ENCODE results near the gene ATP1B4. TPM values are rescaled to one million over a fixed set of nuclear protein-coding genes. Genes with fewer than 3 reads are reported as not detected.

The ATP1B4 gene
- not detected for total RNA-seq
- polyA plus RNA-seq = not detected
- long read RNA-seq, donor 1 = 0 reads
- long read RNA-seq, donor 2 = 0 reads
- long read RNA-seq, donor 3 = 0 reads
- long read RNA-seq, donor 4 = 0 reads
- long read RNA-seq, donor 5 = 0 reads

DNA sequence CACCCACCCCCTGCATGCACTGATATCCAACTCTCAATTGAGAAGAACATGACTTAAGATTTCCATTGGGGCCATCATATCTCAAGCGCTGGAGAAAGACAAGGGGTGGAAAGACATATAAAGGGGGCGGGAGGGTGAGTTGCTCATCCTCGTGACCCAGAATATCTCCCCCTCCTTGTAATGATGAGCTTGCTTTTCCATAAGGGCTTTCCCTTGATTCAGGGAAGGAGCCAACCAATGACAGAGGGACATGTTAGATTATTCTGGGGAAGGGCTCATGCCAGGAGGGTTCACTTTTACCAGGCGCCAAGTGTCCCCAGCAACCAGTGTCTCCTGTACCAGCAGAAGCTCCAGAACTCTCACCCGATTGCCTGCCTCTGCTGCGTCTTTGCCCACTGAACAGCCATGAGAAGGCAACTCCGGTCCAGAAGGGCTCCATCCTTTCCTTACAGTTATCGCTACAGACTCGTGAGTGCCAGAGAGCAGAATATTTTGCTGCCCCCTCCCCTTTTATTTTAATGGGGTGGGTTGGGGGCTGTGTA lies at the start of gene ATP1B4:
Gene ATP1B4 (plus strand): TSS at position 326 of the 542 bp plus-strand sequence. CDS start 80 bp downstream, at position 406.
- no peaks in the 10 kb centered on the region for H3K36me3 ChIP-seq (ENCODE audit: control insufficient read depth in 4 of 4, insufficient read depth in 4 of 4, low read length in 4 of 4)
- TF ChIP-seq, protein P1, sequence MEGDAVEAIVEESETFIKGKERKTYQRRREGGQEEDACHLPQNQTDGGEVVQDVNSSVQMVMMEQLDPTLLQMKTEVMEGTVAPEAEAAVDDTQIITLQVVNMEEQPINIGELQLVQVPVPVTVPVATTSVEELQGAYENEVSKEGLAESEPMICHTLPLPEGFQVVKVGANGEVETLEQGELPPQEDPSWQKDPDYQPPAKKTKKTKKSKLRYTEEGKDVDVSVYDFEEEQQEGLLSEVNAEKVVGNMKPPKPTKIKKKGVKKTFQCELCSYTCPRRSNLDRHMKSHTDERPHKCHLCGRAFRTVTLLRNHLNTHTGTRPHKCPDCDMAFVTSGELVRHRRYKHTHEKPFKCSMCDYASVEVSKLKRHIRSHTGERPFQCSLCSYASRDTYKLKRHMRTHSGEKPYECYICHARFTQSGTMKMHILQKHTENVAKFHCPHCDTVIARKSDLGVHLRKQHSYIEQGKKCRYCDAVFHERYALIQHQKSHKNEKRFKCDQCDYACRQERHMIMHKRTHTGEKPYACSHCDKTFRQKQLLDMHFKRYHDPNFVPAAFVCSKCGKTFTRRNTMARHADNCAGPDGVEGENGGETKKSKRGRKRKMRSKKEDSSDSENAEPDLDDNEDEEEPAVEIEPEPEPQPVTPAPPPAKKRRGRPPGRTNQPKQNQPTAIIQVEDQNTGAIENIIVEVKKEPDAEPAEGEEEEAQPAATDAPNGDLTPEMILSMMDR (IDR thresholded peaks at IDR 0.05; ENCODE audit: control extremely low read depth, extremely low read depth) = no peak
- H3K27ac ChIP-seq (ENCODE audit: low read depth in 1 of 2, low read length in 1 of 2) = no peak within 1 kb of the TSS
- H3K4me1 ChIP-seq (ENCODE audit: control insufficient read depth in 5 of 5, insufficient read depth in 5 of 5, low read length in 5 of 5) = peaks cover 0 to 5% (median 0%) of the 10 kb centered on the region in 5 donors
- peaks cover 0 to 1% (median 0%) of the 10 kb centered on the region in 4 donors for H3K9me3 ChIP-seq (ENCODE audit: control insufficient read depth in 4 of 4, insufficient read depth in 3 of 4, low read length in 3 of 4)
- ATAC-seq (ENCODE audit: insufficient read depth, low FRiP score) = no peak
- no peak for DNase-seq
- H3K4me3 ChIP-seq = no peak within 1 kb of the TSS
- no peak within 1 kb of the TSS for H3K9ac ChIP-seq (ENCODE audit: insufficient read depth in 1 of 2, low read length in 2 of 2)
- H3K27me3 ChIP-seq (ENCODE audit: control insufficient read depth in 3 of 3, insufficient read depth in 3 of 3, low read length in 2 of 3) = no peaks in the 10 kb centered on the region
- 85 to 92% methylated on average over 9 of the region's 9 CpGs for WGBS, 2 donors

DNA sequence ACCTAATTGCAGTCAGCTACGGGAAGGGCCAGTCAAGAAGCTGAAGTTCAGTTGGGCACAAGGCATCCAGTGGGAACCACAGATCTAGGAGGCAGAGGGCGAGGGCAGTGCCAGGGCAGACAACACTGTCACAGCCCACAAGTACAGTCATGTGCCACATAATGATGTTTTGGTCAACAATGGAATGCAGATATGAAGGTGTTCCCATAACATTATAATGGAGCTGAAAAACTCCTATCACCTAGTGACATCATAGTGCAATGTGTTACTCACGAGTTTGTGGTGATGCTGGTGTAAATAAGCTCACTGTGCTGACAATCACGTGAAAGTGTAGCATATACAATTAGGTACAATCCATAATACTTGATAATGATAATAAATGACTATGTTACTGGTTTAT lies 46.1 kb upstream of the ATP1B4 start:
- H3K27me3 ChIP-seq (ENCODE audit: control insufficient read depth in 3 of 3, insufficient read depth in 3 of 3, low read length in 2 of 3) = peaks cover 0 to 41% (median 35%) of the 10 kb centered on the region in 3 donors
- 37 to 67% methylated on average over 4 of the region's 4 CpGs for WGBS, 2 donors
- H3K9me3 ChIP-seq (ENCODE audit: control insufficient read depth in 4 of 4, insufficient read depth in 3 of 4, low read length in 3 of 4) = peaks cover 0 to 1% (median 0%) of the 10 kb centered on the region in 4 donors
- H3K4me1 ChIP-seq (ENCODE audit: control insufficient read depth in 5 of 5, insufficient read depth in 5 of 5, low read length in 5 of 5) = peaks cover 0 to 4% (median 0%) of the 10 kb centered on the region in 5 donors
- TF ChIP-seq, protein P1 (IDR thresholded peaks at IDR 0.05; ENCODE audit: control extremely low read depth, extremely low read depth) = no peak
- no peak overlapping the region for H3K9ac ChIP-seq (ENCODE audit: insufficient read depth in 1 of 2, low read length in 2 of 2)
- DNase-seq = no peak
- no peak overlapping the region for H3K4me3 ChIP-seq
- no peaks in the 10 kb centered on the region for H3K36me3 ChIP-seq (ENCODE audit: control insufficient read depth in 4 of 4, insufficient read depth in 4 of 4, low read length in 4 of 4)
- ATAC-seq (ENCODE audit: insufficient read depth, low FRiP score) = no peak
- H3K27ac ChIP-seq (ENCODE audit: low read depth in 1 of 2, low read length in 1 of 2) = no peak overlapping the region

DNA sequence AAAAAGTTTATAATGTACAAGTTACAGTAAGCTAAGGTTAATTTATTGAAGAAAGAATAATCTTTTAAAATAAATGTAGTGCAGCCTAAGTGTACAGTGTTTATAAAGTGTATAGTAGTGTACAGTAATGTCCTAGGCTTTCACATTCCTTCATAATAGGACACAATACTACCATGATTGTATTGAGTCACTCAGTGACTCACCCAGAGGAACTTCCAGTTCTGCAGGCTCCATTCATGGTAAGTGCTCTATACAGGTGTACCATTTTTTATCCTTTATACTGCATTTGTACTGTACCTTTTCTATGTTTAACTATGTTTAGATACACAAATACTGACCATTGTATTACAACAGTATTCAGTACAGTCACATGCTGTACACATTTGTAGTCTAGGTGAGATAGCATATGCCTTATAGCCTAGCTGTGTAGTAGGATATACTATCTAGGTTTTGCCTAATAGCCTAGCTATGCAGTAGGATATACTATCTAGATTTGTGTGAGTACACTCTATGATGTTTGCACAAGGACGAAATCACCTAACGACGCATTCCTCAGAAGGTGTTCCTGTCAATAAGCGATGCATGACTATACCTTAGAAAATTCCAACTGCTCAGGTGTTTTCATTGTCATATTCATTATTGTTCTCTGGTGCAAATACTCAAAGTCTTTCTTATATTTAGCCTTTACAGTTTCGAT lies 45.2 kb upstream of the ATP1B4 start:
- Histone ChIP-seq H3K4me3 (no peak overlapping the region), H3K36me3 (ENCODE audit: control insufficient read depth in 4 of 4, insufficient read depth in 4 of 4, low read length in 4 of 4) (no peaks in the 10 kb centered on the region), H3K9me3 (ENCODE audit: control insufficient read depth in 4 of 4, insufficient read depth in 3 of 4, low read length in 3 of 4) (peaks cover 0 to 1% (median 0%) of the 10 kb centered on the region in 4 donors), H3K4me1 (ENCODE audit: control insufficient read depth in 5 of 5, insufficient read depth in 5 of 5, low read length in 5 of 5) (no peaks in the 10 kb centered on the region), H3K27ac (ENCODE audit: low read depth in 1 of 2, low read length in 1 of 2) (no peak overlapping the region), H3K27me3 (ENCODE audit: control insufficient read depth in 3 of 3, insufficient read depth in 3 of 3, low read length in 2 of 3) (peaks cover 0 to 44% (median 26%) of the 10 kb centered on the region in 3 donors), H3K9ac (ENCODE audit: insufficient read depth in 1 of 2, low read length in 2 of 2) (no peak overlapping the region)
- DNase-seq (no peak), ATAC-seq (ENCODE audit: insufficient read depth, low FRiP score) (peak; percentile 59)
- WGBS, 2 donors = 63 to 81% methylated on average over 5 of the region's 5 CpGs
- TF ChIP-seq, protein P1 (IDR thresholded peaks at IDR 0.05; ENCODE audit: control extremely low read depth, extremely low read depth) = no peak

All from lung (tissue), 16 donors.